Body of pancreas (tissue), 4 donors: ENCODE results near the gene FAM47E. TPM values are rescaled to one million over a fixed set of nuclear protein-coding genes. Genes with fewer than 3 reads are reported as not detected.
"Not testable (repeated sequence)": the region's sequence is repeated elsewhere in the genome, so short reads cannot be mapped to it uniquely, and the experiment has no call there.

Experiments
- ATAC-seq: fragments of 150-250 bp; one replicate; pipeline ENCODE4 v1.9.1; 2016
- DNase-seq, 4 donors: peaks; one replicate each; pipeline ENCODE4 v3.0.0-alpha.2; 2019
- H3K27ac ChIP-seq, 4 donors: fragments of 200-600 bp; sonication (generic); 1 replicate in 3 of 4; 2 replicates in 1 of 4; pipeline versions ENCODE4 v1.5.1 to v1.6.1; 2016 to 2019; ENCODE audit warnings: mild to moderate bottlenecking in 1 of 4, mixed read lengths in 1 of 4, moderate library complexity in 1 of 4
- H3K27me3 ChIP-seq, 2 donors: fragments of 200-600 bp; sonication (generic); one replicate each; pipeline ENCODE4 v1.6.0; 2016; ENCODE audit warnings: mild to moderate bottlenecking in 1 of 2
- H3K36me3 ChIP-seq, 2 donors: fragments of 200-600 bp; sonication (generic); replicated peaks in 1 of 2; 2 replicates each; pipeline ENCODE4 v1.5.1; 2016; ENCODE audit warnings: low read depth in 2 of 2; ENCODE audit not compliant: insufficient read depth in 1 of 2
- H3K4me1 ChIP-seq: fragments of 200-600 bp; sonication (generic); one replicate; pipeline ENCODE4 v1.6.0; 2016
- H3K4me3 ChIP-seq, 2 donors: fragments of 200-600 bp; sonication (generic); 1 replicate in 1 of 2; 2 replicates in 1 of 2; pipeline ENCODE4 v1.5.1; 2016 to 2019
- H3K9me3 ChIP-seq, 3 donors: fragments of 200-600 bp; sonication (generic); 1 replicate in 2 of 3; 2 replicates in 1 of 3; pipeline ENCODE4 v1.5.1; 2016
- CTCF ChIP-seq, 7 experiments: fragments of 450-650 bp in 4 of 7; fragments of 200-600 bp in 3 of 7; sonication (generic) in 3 of 7; IDR thresholded peaks; one replicate each; pipeline ENCODE4 v1.5.1; 2016 to 2019; ENCODE audit warnings: antibody characterized with exemption in 7 of 7
- POLR2A ChIP-seq, 3 donors: fragments of 450-650 bp; IDR thresholded peaks; one replicate each; pipeline ENCODE4 v1.6.1; 2016; ENCODE audit warnings: antibody characterized with exemption in 3 of 3, mild to moderate bottlenecking in 2 of 3
- WGBS, 2 donors: methylation state at CpG; one replicate each; pipeline ENCODE4 v1.1.5; 2017; 5-methylcytosine and 5-hydroxymethylcytosine counted together
- intact Hi-C: fragments of 100-400 bp; cut with DNase I; formaldehyde crosslinking; loops from one replicate; pipeline ENCODE4 v1.15.1; 2023
- total RNA-seq, 2 donors: library from RNA; depleted of rRNA; stranded (reverse); fragments of >200 nt; gene quantifications; one replicate each; pipeline ENCODE4 v1.1.0, GENCODE V29; 2016

Gene FAM47E
- total RNA-seq, 2 donors from 2014 or later = 10.1 to 16.2 TPM

GRCh38 chr4:76238236-76238635, 13.3 kb upstream of the FAM47E start:
- no peaks in the 10 kb centered on the region for H3K27me3 ChIP-seq
- ATAC-seq = peak; percentile 18
- TF ChIP-seq POLR2A (IDR thresholded peaks at IDR 0.05) (no peak), CTCF (IDR thresholded peaks at IDR 0.05) (no peak)
- no peaks in the 10 kb centered on the region for H3K36me3 ChIP-seq
- peak overlapping the region; percentile 52 to 85 (median 58) for H3K27ac ChIP-seq
- WGBS, 2 donors = 74 to 82% methylated on average over 4 of the region's 4 CpGs
- peak in 2 of 4 donors; percentile 41 to 50 for DNase-seq
- H3K9me3 ChIP-seq = no peaks in the 10 kb centered on the region
- no peak overlapping the region for H3K4me3 ChIP-seq
- intact Hi-C loops = no loop called here
- peaks cover 49% of the 10 kb centered on the region for H3K4me1 ChIP-seq

DNA sequence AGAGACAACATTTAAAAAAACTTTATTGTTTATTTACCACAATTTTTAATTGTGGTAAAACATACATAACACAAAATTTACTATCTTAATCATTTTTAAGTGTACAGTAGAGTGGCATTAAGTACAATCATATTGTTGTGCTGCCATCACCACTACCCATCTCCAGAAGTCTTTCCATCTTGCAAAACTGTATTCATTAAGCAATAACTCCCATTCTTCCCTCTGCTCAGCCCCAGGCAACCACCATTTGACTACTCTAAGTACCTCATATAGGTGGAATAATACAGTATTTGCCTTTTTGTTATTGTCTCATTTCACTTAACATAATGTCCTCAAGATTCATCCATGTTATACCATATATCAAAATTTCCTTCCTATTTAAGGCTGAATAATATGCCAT, 12.8 kb upstream of the FAM47E start:
- intact Hi-C loops = no loop called here
- TF ChIP-seq POLR2A (IDR thresholded peaks at IDR 0.05) = no peak
- no peak for TF ChIP-seq CTCF (IDR thresholded peaks at IDR 0.05)
- no peaks in the 10 kb centered on the region for H3K36me3 ChIP-seq

GRCh38 chr4:76240236-76240635, 11.3 kb upstream of the FAM47E start:
- no peak overlapping the region for H3K4me3 ChIP-seq
- TF ChIP-seq POLR2A (IDR thresholded peaks at IDR 0.05) (no peak), CTCF (IDR thresholded peaks at IDR 0.05) (no peak)
- no peaks in the 10 kb centered on the region for H3K36me3 ChIP-seq
- peaks cover 32% of the 10 kb centered on the region for H3K4me1 ChIP-seq
- DNase-seq (no peak), ATAC-seq (no peak)
- H3K9me3 ChIP-seq = no peaks in the 10 kb centered on the region
- intact Hi-C loops = loop anchor here (10.0 kb wide), 1 partner anchor 45 kb away; no protein-coding TSS in a partner anchor
- H3K27ac ChIP-seq = no peak overlapping the region
- WGBS, 2 donors = 98 to 100% methylated on average over 2 of the region's 2 CpGs
- no peaks in the 10 kb centered on the region for H3K27me3 ChIP-seq

More for the DNA sequence above, 12.8 kb upstream of the FAM47E start:
- ATAC-seq (no peak), DNase-seq (no peak)
- Histone ChIP-seq H3K27me3 (no peaks in the 10 kb centered on the region), H3K9me3 (no peaks in the 10 kb centered on the region), H3K4me1 (peaks cover 44% of the 10 kb centered on the region), H3K27ac (peak overlapping the region in 2 of 4 donors; percentile 62 to 85), H3K4me3 (no peak overlapping the region)

- not testable (repeated sequence) for H3K27ac ChIP-seq, ATAC-seq, H3K4me3 ChIP-seq, H3K9me3 ChIP-seq, H3K4me1 ChIP-seq, DNase-seq, H3K27me3 ChIP-seq, H3K36me3 ChIP-seq
- intact Hi-C loops = loop anchor here (10.0 kb wide), 1 partner anchor 49 kb away; no protein-coding TSS in a partner anchor
- WGBS, 2 donors = 91 to 93% methylated on average over 2 of the region's 2 CpGs
Measured at GRCh38 chr4:76243877-76244276, 7.6 kb upstream of the FAM47E start.

DNA sequence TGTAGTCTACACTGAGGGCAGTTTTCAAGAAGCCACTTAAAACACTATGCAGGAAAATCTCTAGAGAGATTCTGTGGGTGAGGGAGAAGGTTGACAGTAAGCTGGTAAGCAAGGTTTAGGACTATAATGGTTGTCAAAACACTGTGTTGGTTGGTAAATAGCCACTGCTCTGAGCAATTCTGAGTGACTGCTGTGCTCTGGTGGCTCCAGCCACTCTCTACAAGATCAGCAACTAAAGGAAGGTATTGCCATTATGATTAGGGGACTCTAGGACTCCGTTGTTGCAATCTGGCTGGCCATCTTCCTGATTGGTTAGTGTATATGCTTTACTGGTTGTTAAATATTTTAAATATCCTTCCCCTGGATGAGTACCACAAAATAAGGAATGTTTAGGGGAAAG, 5.5 kb upstream of the FAM47E start:
- intact Hi-C loops = loop anchor here (10.0 kb wide), 1 partner anchor 51 kb away; no protein-coding TSS in a partner anchor
- ATAC-seq (no peak), DNase-seq (no peak)
- 17 to 32% methylated on average over 1 of the region's 1 CpG for WGBS, 2 donors
- Histone ChIP-seq H3K36me3 (no peaks in the 10 kb centered on the region), H3K4me3 (no peak overlapping the region), H3K27me3 (no peaks in the 10 kb centered on the region), H3K9me3 (no peaks in the 10 kb centered on the region), H3K27ac (no peak overlapping the region), H3K4me1 (peaks cover 8% of the 10 kb centered on the region)
- TF ChIP-seq POLR2A (IDR thresholded peaks at IDR 0.05) = no peak
- peak in 2 of 7 experiments; percentile 10 to 23 for TF ChIP-seq CTCF (IDR thresholded peaks at IDR 0.05)
